Epithelial cell of prostate (primary cell): ENCODE results near the gene LRRC15.

Experiments
- DNase-seq: peaks from one replicate; pipeline ENCODE4 v3.0.0-alpha.2; 2011; ENCODE audit warnings: low read depth, low spot score
- H3K27ac ChIP-seq: fragments of 450-650 bp; 2 replicates; pipeline ENCODE4 v1.5.1; 2017; ENCODE audit warnings: mild to moderate bottlenecking

The LRRC15 gene

GRCh38 chr3:194365978-194366490 is 3.5 kb downstream of the LRRC15 start:
- DNase-seq, result no peak
- no peak overlapping the region for H3K27ac ChIP-seq

GRCh38 chr3:194365526-194365925 is 4.0 kb downstream of the LRRC15 start:
- no peak for DNase-seq
- H3K27ac ChIP-seq, result no peak overlapping the region

- DNase-seq, result no peak
- no peak overlapping the region for H3K27ac ChIP-seq
Measured at GRCh38 chr3:194364652-194365434, 4.7 kb downstream of the LRRC15 start.

- DNase-seq, result no peak
- no peak overlapping the region for H3K27ac ChIP-seq
Measured at GRCh38 chr3:194364314-194364651, 5.3 kb downstream of the LRRC15 start.

GRCh38 chr3:194360568-194360967 is 9.0 kb downstream of the LRRC15 start:
- no peak for DNase-seq
- H3K27ac ChIP-seq, result no peak overlapping the region

GRCh38 chr3:194357681-194358080 is 11.9 kb downstream of the LRRC15 start:
- H3K27ac ChIP-seq, result no peak overlapping the region
- no peak for DNase-seq

GRCh38 chr3:194355379-194355778 is 14.2 kb downstream of the LRRC15 start:
- H3K27ac ChIP-seq, result no peak overlapping the region
- no peak for DNase-seq

- no peak overlapping the region for H3K27ac ChIP-seq
- DNase-seq, result no peak
Measured at GRCh38 chr3:194354315-194354714, 15.2 kb downstream of the LRRC15 start.

- no peak for DNase-seq
- H3K27ac ChIP-seq, result no peak overlapping the region
Measured at GRCh38 chr3:194352667-194353246, 16.8 kb downstream of the LRRC15 start.

GRCh38 chr3:194351952-194352536 is 17.5 kb downstream of the LRRC15 start:
- H3K27ac ChIP-seq, result no peak overlapping the region
- no peak for DNase-seq

- no peak for DNase-seq
- H3K27ac ChIP-seq, result no peak within 1 kb of the TSS
Measured at GRCh38 chr3:194351080-194351672, 18.4 kb downstream of the LRRC15 start, which contains the start of gene CPN2. CPN2 (minus strand) TSS chr3:194351328; CDS start chr3:194342702, 8,626 bp downstream.

GRCh38 chr3:194350726-194351071 is 18.8 kb downstream of the LRRC15 start:
- DNase-seq, result no peak
- no peak overlapping the region for H3K27ac ChIP-seq

- no peak for DNase-seq
- H3K27ac ChIP-seq, result no peak overlapping the region
Measured at GRCh38 chr3:194348354-194348753, 21.2 kb downstream of the LRRC15 start.

GRCh38 chr3:194346621-194347020 is 22.9 kb downstream of the LRRC15 start:
- no peak for DNase-seq
- no peak overlapping the region for H3K27ac ChIP-seq

GRCh38 chr3:194346035-194346434 is 23.5 kb downstream of the LRRC15 start:
- no peak for DNase-seq
- no peak overlapping the region for H3K27ac ChIP-seq

- DNase-seq, result no peak
- H3K27ac ChIP-seq, result no peak overlapping the region
Measured at GRCh38 chr3:194344012-194344411, 25.5 kb downstream of the LRRC15 start.

- H3K27ac ChIP-seq, result no peak overlapping the region
- no peak for DNase-seq
Measured at GRCh38 chr3:194343561-194343893, 26.0 kb downstream of the LRRC15 start.

GRCh38 chr3:194342861-194343560 is 26.5 kb downstream of the LRRC15 start:
- no peak for DNase-seq
- H3K27ac ChIP-seq, result no peak overlapping the region

GRCh38 chr3:194340757-194341400 is 28.7 kb downstream of the LRRC15 start:
- no peak overlapping the region for H3K27ac ChIP-seq
- no peak for DNase-seq

GRCh38 chr3:194339840-194340239 is 29.7 kb downstream of the LRRC15 start:
- no peak for DNase-seq
- H3K27ac ChIP-seq, result no peak overlapping the region
